ENCODE measurements around the gene GPR37L1.
"Not testable (repeated sequence)": the region's sequence is repeated elsewhere in the genome, so short reads cannot be mapped to it uniquely, and the experiment has no call there.

GPR37L1 gene

GRCh38 chr1:202171292-202172014, 48.7 kb downstream of the GPR37L1 start:
- DNase-seq = no peak

- DNase-seq = no peak
Measured at GRCh38 chr1:202172015-202172355, 49.3 kb downstream of the GPR37L1 start.

GRCh38 chr1:202173993-202174392, 51.3 kb downstream of the GPR37L1 start:
- DNase-seq = no peak

- DNase-seq = no peak
Measured at GRCh38 chr1:202176949-202177927, 54.5 kb downstream of the GPR37L1 start.

- DNase-seq = no peak
Measured at GRCh38 chr1:202179828-202180750, 57.4 kb downstream of the GPR37L1 start.

- DNase-seq = not testable (repeated sequence)
Measured at GRCh38 chr1:202180751-202181139, 58.0 kb downstream of the GPR37L1 start.

GRCh38 chr1:202181586-202181985, 58.9 kb downstream of the GPR37L1 start:
- DNase-seq = no peak

GRCh38 chr1:202182040-202182877, 59.5 kb downstream of the GPR37L1 start:
- no peak for DNase-seq
